Activated CD4-positive, alpha-beta T cell treated with anti-CD3 and anti-CD28 coated beads for 1 hour (primary cell): ENCODE measurements around the gene PALMD.

Experiments used
- DNase-seq: peaks from one replicate; pipeline ENCODE4 v3.0.0-alpha.2; 2020

The PALMD gene

DNA sequence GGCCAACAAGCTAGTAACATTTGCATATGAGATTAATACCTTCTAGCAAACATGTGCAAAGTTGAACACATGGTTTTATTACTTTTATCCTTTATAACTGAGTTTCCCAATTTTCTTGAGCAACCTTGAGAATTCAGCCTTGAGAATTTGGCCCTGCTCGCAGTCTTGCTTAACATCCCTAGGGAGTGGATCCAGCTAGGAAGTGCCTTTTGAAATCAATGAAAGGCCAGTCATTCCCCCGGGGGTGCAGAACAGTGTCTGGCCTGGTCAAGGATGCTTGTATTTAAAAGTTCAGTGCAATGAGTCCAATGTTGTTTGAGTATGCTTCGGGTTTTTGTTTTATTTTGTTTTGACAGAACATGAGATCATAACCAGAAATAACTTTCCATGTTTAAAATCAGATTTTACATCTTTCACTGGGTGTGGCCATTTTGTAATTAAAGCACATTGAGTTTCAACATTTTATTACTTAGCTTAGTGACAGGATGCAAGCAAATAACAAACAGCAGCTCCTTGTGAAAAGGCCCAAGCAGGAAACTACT is 16.7 kb downstream of the PALMD start:
- no peak for DNase-seq

DNA sequence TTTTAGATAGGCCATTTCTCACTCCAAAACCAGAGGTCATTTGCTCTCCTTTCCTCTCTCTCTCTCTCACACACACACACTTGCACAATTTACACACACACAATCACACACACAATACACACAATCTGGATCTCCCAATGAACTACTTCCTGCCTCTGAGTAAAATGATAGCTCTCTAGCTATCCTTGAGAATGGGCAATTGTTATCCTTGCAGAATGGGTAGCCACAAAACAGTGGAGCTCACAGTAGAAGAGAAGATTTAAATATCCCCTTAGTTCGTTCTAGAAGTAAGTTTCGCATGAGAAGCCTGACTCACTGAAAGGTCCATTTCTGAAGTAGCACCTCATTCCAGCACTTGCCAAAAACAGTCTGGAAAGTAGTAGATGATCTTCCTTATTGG is 17.6 kb downstream of the PALMD start:
- no peak for DNase-seq

DNA sequence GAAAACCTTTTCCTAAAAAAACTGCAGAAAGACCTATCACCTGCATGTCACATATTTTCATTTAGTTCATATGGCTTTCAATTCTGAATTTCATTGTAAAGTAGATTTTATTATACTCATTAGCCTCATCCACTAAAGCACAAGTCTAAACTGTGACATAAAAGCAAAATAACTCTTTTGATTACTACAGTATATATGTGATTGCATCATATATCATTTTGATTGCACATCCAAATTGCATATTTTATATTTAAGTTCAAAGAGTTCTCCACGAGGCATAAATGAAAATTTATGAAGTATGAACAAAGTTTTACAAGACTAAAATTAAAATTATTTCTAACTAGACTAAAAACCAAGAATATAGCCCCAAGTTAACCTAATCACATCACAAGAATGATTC is 19.3 kb downstream of the PALMD start:
- no peak for DNase-seq

DNA sequence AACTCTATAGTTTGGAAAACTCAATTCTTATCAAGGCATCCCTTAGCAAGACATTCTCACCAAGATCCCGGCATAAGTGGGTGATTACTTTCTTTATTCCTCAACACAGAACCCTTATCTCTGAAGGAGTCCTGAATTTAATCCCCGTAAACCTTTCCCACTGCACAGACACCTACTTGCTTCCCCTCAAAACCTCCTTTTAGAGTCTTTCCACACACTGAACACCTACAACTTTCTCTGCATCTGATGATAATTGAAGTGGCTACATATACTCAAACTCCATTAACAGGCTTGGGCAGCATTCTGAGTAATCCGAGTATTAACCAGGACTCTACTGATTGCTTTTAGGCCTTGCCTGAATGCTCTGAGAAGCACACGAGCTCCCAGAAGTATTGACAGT is 23.5 kb downstream of the PALMD start:
- no peak for DNase-seq

DNA sequence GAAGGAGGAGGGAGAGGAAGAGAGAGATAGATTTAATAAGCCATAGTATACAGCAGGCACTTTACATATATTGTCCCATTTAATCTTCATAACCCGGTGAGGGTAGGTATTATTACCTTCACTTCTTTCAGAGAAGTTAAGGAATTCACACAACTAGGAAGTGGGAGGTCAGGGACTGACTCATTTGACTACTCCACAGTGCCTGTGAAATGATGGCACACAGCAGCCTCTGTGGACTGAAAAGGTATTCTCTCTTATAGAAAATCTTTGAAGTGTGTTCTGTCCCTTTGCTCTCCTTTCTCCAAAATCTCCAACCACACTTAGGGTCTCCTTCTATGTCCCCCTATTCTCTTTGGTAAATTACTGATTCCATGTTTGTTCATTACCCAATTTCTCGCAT is 23.9 kb downstream of the PALMD start:
- DNase-seq, result no peak

DNA sequence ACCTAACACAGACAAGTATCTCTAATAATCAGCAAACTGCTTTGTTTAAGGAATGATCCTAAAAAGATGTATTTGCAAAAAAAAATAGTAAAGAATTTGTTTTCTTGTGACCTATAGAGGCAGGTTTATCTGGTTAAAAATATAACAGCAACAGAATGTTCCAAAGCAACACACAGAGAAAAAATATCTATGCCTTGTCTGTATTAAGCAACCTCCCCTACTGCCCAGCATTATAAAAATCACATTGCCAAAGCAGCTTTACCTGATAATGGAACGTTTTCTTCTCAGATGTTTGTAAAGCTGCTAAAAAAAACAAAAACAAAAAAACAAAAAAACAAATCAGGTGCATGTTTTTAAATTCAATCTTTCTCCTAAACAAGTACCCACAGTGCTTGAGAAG is 24.7 kb downstream of the PALMD start:
- no peak for DNase-seq

DNA sequence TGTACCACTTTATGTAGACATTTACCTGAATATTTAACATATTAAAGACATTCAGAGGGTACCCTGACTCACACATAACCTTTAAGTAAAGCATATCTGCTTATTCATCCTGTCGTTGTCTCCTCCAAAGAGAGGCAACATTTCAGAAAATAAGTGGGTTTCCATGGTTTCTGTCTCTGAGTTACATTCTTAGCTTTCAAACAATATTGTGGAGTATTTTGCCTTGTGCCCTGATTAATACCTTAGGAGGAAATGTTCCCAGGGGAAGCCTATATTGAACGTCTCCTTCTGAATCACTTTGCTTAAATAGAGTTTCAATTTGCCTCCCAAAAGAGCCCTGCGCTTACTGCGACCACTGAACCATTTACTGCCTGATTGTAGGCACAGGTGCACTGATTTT is 26.1 kb downstream of the PALMD start:
- DNase-seq, result no peak

DNA sequence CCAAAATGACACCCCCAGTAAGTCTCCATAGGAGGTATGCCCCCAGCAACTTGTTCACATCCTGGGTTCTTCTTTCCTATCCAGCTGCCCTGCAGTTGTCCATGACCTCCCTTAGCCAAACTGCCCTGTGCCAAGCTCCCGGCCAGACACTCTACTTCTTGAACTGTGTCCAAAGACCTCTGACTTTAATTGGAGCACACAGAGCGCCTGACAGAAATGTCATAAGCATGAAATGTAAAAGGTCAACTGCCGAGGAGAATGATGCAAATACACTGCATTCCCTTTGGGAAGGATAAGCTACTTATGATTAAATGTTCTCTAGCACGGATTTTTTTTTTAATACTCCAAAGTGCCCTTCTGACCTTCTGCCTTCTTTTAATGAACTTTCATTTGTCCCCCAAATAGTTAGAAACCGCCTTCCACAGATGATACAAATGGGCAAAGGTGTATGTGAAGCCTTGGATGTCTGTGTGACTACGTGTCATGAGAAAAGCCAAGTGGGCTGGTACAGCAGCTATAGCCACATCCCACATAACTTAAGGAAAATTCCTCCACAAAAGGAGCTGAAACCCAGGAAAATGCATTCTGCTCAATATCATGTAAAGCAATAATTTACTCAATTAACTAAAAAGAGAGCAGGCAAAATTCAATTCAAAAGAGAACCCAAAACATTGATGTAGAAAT is 26.8 kb downstream of the PALMD start:
- no peak for DNase-seq

DNA sequence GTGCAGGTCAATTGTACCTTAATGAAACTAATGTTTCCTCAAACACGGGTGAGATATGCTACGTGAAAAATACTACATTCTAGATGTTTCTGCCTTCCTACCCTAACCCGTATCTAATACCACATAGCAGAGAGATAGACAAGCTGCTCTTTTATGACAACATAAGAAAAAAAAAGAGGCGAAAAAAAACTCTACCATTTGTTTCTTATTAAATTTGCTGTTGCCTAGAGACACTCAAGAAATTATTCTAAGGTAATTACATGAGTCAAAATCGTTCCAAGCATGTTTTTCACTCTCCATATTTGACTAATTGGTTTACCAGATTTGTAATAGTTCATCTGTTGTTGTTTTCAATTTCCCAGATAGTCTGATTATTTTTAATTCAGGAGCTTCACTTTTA is 27.4 kb downstream of the PALMD start:
- DNase-seq, result no peak

DNA sequence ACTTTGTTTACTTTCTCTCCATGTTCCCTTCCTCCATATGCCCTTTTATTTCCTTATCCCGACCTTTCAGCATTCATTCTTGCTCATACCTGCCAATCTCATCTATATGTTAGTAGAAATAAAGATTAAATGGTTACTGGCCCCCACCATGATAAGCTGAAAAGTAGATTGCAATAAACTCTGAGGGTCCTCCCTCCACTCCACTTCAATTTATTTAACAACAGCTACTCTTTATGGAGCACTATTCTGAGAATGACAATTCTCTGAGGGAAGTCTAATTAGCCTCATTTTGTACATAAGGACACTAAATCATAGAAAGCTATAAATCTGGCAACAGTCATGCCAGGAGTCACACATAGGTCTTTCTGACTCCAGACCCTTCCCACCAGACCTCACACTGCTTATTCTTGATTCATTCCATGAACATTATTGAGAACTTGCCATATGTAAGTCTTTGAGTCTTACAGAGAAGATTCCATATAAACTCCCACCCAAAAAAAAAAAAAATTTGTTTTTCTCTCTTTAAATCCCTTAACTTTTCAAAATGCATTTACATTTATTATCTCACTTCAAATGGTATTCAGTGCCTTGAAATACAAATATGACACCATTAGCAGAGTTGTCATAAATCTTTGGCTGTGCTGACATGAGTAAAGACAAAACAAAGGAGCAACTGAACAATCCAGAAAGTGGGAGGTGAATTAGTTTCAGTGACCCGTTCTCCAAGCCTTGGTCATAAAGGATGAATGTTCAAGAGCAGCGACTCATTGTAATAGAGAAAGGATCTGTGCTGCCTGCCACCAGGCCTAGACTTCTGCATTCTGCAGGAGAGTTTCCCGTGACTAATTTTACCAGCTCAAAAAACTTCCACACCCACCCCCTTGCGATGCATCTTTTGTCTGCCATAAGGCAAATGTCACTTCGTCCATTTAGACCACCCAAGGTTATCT is 28.5 kb downstream of the PALMD start:
- DNase-seq, result no peak

DNA sequence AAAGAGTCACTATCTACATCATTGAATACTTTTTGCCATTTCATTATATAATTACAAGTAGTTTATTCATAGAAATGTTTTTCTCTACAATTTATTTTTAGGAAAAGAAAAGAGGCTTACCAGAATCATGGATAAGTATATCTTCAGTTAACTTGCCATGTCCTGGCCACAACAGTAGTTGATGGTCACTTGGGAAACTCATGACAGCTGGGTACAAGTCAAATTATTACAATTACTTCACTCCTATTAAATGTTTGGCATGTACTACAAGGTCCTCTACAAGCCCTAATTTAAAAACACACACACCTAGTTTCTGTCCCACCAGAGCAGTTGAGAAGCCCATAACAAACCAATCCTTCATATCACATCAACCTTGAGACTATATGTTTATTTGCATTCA is 29.4 kb downstream of the PALMD start:
- no peak for DNase-seq

DNA sequence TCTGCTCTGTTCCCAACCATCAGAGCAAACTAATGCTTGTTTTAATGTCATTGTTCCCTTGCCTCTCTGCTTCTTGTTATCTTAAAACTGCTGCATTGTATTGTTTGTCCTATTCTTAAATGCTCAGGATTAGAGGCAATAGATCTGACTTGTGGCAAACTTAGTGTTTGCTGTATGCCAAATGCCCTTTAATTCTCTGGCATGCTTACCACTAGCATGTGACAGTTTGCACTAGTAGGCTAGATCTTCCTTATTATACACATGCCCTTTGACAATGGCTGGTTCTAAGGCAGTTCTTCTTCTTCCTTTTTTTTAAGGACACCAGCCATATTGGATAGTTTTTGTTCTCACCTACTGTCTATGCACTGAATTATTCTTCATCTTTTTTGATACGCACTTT is 30.1 kb downstream of the PALMD start:
- no peak for DNase-seq

DNA sequence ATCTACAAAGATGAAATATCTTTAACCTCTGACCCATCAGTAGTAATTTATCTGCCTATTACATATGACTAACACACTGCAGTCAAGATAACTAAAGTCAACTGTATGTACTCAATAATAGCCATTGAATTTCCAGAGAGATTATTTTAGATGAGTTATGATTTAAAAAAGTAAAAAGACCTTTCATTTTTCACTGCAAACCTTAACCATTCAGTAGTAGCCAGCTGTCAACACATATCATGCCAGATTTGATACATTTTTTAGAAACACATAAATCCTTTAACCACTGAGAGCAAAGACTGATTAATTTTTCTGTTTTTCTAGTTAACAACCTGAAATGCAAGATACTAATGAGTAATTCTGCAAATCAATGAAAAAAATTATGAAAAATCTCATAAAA is 31.0 kb downstream of the PALMD start:
- DNase-seq, result no peak

DNA sequence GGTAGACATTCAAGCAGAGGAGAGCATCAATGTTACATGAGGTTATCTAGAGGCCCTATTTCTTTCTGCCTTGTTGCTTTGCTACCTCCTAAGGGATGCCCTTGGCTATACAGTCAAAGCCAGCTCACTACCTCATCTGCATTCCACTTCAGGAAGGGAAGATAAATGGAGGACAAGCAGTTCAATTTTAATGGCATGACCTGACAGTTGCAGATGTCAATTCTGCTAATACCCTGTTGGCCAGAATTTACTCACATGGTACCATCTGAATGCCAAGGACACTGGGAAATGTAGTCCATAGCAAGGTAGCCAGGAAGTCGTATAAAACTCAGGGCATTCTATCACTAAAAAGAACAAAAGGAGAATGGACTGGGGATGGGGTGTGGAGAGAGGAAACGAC is 31.5 kb downstream of the PALMD start:
- no peak for DNase-seq

DNA sequence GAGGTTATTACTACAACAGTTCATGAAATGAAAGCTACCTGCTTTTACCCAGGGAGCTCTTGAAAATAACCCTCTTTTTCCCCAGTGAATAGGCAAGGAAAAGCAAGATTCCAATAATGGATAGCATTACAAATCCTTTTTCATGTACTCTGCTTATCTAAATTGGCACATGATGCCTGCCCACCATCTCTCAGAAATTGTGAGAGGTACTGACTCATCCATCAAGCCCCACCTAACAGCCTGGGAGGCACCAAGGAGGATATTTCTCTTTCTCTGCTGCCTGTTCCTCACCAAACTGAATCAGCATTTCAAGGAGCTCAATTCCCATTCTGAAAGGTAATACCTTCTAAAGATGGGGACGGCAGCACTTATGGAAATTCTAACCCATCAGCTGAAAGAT is 34.4 kb downstream of the PALMD start:
- no peak for DNase-seq

DNA sequence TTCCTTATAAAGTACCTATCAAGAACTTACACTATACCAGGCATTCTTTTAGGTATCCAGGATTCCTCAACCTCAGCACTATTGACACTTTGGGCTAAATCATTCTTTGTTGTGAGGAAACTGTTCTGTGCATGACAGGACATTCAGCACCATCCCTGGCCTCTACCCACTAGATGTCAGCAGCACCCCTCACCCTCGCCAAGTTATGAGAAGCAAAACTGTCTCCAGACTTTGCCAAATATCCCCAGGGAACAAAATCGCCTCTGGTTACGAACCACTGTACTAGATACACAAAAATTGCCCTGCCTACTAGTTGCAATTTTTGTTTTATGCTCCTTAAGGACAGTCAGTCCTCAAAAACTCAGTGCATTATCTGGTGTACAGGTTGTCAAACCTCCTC is 35.7 kb downstream of the PALMD start:
- no peak for DNase-seq

DNA sequence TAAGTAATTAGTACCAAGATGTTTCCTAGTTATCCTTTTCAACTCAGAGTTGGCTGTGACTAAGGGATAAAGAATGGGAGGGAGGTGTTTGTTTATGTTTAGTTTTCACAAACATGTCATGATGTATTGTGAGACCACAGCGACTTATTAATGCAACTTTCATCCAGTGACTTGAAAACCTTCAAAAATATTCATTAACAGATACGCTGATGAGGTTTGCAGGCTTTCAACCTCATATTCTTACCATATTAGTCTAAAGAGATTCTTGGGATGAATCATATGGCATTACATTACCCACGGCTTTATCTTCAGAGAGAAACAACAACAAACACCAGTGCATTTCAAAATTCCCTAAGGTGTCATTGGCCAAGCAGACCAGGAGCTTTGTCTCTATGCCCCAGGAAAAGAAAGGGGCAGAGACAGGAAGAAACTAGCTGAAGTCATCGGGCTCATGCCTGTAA is 36.4 kb downstream of the PALMD start:
- no peak for DNase-seq

DNA sequence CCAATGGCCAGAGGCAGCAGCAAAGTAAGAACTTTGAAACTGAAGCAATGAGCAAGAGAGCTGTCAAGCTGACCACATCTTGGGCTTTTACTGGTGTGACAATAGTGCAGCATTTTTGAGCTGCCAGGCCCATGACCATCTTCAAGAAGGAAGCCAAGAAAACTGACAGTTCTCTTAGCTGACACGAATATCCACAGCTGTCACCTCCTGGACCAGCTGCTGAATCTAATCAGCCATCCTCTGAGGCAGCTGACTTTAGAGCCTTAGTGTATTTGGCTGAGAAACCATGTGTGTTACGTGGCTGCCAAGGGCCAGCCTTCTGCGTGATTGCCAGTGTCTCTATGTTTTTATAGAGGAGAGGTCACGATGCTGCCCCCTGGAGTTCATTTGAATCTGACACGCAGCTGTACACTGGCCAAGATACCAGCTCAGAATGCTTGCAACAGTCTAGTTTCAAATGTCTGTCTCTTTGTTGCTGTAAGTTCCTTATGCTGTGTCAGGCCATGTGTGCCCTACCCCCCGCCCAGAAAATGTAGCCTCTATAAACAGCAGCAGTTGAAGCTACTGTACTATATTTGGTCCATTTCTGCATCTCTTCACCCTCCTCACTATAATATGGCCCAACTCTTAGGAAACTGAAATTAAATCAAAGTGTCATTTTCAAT is 39.7 kb downstream of the PALMD start:
- DNase-seq, result peak; percentile 9

DNA sequence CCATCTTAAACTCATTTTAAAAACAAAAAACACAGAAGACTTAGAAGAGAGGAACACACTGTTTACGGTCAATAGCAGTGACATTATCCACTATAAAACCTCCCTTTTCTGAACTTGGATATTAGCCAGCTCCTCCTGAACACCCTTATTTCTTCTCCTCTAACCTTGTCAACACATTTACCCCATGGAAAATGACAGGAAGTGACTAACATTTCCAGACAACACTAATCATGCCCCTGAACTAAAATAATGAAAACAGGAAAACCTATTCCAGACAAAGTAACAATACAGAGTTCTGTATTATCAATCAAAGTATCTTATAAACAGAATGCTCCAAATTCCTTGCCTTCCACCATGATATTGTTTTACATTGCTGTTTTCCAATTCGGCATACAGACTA is 45.3 kb downstream of the PALMD start:
- DNase-seq, result no peak

DNA sequence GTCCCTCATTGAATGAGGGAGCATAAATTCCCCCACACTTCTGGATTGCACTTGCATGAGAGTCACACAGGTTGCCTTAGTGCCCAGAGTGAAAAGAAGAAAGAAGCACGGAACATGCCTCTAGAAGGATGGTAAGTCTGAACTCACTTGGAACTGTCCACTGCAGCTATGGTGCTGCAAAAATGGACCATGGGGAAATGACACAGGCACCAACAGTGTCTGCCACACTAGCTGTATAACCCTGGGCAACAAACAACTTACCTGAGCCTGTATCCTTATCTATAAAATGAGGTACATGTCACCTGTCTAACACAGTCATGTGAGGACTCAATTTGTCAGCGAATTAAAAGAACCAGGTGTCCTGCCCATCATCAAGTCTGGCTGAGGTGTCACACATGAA is 50.7 kb downstream of the PALMD start:
- no peak for DNase-seq

DNA sequence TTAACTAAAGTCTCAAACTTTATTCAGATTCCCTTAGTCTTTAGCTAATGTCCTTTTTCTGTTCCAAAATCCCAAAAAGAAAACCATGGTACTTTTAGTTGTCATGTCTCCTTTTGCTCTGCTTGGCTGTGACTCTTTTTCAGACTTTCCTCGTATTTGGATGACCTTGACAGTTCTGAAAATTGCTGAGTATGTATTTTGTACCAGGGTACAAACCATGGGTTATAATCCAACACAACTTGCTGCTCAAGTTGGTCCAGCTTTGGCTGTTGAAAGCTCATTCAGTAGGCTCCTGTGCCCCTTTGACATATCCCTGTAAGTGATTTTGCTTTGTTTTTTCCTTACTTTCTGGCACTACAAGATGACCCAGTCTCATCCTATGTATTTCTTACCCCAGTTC is 51.7 kb downstream of the PALMD start:
- DNase-seq, result no peak

DNA sequence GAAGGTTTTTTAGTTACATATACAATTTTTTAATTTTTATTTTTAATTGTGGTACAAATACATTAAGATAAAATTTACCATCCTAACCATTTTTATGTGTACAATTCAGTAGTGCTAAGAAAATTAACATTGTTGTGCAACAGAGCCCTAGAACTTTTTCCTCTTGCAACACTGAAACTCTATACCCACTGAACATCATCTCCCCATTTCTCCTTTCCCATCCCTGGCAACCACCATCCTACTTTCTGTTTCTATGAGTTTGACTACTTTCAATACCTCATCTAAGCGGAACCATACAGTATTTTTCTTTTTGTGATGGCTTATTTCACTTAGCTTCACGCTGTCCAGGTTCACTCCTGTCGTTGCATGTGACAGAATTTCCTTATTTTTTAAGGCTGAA is 54.1 kb downstream of the PALMD start:
- DNase-seq, result no peak

DNA sequence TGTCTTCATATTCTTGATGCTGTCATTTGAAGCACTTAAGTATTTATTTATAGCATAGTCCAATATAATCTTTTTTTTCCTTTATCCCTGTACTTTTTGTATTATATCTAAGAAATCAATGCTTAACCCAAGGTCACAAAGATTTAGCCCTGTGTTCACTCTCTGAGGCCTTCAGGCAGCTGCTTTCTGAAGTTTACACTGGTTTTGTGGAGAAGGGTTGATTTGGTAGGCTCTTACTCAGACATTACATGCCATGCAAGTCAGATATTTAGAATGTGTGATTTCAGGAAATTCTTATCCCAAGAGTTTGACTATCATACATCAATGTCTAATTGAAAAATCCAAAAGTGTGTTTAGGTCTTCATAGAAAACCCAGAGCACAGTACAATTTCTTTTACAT is 56.3 kb downstream of the PALMD start:
- DNase-seq, result no peak
